ENCODE results near the gene P2RX4.

Gene P2RX4

GRCh38 chr12:121263206-121263935, 53.4 kb downstream of the P2RX4 start:
- TF ChIP-seq CTCF (conservative IDR thresholded peaks at IDR 0.05), result no peak
- H3K27ac ChIP-seq, result no peak overlapping the region

- no peak overlapping the region for H3K27ac ChIP-seq
- TF ChIP-seq CTCF (conservative IDR thresholded peaks at IDR 0.05), result no peak
Observed at GRCh38 chr12:121264135-121264534, 54.2 kb downstream of the P2RX4 start.

GRCh38 chr12:121264951-121265515, 55.1 kb downstream of the P2RX4 start:
- no peak overlapping the region for H3K27ac ChIP-seq
- TF ChIP-seq CTCF (conservative IDR thresholded peaks at IDR 0.05), result no peak

GRCh38 chr12:121267822-121268221, 57.9 kb downstream of the P2RX4 start:
- H3K27ac ChIP-seq, result no peak overlapping the region
- TF ChIP-seq CTCF (conservative IDR thresholded peaks at IDR 0.05), result no peak

GRCh38 chr12:121273364-121273896, 63.5 kb downstream of the P2RX4 start:
- TF ChIP-seq CTCF (conservative IDR thresholded peaks at IDR 0.05), result no peak
- H3K27ac ChIP-seq, result no peak overlapping the region

GRCh38 chr12:121274036-121274763, 64.3 kb downstream of the P2RX4 start:
- H3K27ac ChIP-seq, result no peak overlapping the region

More at GRCh38 chr12:121274036-121274763, 64.3 kb downstream of the P2RX4 start:
- TF ChIP-seq CTCF (conservative IDR thresholded peaks at IDR 0.05), result no peak
